Measurements from ENCODE around the gene SLC9A3.

SLC9A3 gene

DNA sequence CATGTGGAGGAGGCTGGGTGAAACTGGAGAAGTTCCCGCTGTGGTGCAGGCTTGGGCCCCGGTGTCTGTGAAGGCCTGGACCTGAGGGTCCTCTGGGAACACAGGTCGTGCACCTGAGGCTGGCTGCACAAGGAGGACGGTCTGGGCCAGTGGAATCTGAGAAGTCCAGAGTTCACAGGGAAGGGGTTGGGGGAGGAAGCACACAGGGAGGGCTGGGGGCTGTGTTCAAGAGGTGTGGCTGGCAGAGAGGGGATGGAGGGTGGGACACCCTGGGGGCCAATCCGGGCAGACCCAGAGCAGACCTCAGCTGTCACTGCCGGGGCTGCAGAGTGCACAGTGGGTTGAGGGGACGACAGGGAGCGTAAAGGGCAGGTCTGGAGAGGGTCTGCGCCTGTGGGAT lies 2.6 kb downstream of the SLC9A3 start:
- no peak overlapping the region for H3K4me3 ChIP-seq (ENCODE audit: low read depth, low read length)
- in situ Hi-C loops (cut with HindIII; ENCODE audit: low sequenced_read_pairs), result loop anchor here (25.0 kb wide), 1 partner anchor 91 kb away; the partner anchor contains the start of gene CEP72
- DNase-seq (ENCODE audit: low read depth), result no peak
- TF ChIP-seq, protein P1, sequence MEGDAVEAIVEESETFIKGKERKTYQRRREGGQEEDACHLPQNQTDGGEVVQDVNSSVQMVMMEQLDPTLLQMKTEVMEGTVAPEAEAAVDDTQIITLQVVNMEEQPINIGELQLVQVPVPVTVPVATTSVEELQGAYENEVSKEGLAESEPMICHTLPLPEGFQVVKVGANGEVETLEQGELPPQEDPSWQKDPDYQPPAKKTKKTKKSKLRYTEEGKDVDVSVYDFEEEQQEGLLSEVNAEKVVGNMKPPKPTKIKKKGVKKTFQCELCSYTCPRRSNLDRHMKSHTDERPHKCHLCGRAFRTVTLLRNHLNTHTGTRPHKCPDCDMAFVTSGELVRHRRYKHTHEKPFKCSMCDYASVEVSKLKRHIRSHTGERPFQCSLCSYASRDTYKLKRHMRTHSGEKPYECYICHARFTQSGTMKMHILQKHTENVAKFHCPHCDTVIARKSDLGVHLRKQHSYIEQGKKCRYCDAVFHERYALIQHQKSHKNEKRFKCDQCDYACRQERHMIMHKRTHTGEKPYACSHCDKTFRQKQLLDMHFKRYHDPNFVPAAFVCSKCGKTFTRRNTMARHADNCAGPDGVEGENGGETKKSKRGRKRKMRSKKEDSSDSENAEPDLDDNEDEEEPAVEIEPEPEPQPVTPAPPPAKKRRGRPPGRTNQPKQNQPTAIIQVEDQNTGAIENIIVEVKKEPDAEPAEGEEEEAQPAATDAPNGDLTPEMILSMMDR (IDR thresholded peaks at IDR 0.05; ENCODE audit: low read depth, low read length, missing control alignments), result no peak

DNA sequence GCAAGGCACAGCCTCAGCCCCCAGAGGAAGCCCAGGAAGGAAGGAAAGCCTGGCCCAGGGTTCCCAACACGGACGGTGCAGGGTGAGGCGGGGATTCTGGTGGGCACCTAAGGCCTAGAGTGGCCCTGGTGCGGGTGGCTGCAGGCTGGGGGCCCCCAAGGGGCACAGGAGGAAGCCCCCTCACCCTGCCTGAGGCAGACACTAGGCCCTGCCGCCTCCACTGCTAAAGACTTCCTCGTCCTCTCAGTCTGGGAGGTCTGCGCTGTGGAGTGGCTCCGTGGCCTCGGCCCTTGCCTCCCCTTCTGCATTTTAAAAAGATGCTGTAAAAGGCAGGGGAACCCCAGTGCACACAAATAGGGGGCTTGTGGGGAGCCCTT lies 3.4 kb downstream of the SLC9A3 start:
- H3K4me3 ChIP-seq (ENCODE audit: low read depth, low read length), result no peak overlapping the region
- in situ Hi-C loops (cut with HindIII; ENCODE audit: low sequenced_read_pairs), result loop anchor here (25.0 kb wide), 1 partner anchor 91 kb away; the partner anchor contains the start of gene CEP72
- DNase-seq (ENCODE audit: low read depth), result no peak
- TF ChIP-seq, protein P1 (IDR thresholded peaks at IDR 0.05; ENCODE audit: low read depth, low read length, missing control alignments), result no peak

DNA sequence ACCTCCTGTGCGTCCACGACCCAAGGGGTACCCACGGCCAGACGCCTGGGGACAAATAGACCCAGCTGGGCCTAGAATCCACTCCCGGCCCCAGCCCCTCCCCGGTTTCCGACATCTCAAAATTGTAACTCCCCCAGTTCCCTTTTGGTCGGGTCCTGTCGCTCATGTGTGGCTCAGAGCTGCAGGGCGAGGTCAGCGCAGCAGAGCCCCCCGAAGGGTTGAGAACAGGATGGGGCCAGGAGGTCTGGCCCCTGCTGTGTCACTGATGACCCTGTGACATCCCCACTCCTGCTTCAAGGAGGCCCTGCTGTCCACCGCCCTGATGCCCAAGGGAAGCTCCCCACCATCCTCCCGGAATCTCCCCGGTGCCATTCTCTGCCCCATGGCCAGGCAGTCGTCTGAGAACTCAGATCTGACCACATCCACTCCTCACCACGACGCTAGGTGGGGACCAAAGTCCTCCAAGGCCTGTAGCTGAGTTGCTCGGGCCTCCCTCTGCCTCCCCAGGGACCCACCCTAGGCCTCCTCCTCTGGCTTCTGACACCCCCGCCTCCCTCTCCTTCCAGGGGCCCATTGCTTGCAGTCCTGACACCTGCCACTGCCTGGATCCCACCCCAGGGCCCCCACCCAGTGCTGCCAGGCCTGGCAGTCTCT lies 3.9 kb downstream of the SLC9A3 start:
- TF ChIP-seq, protein P1 (IDR thresholded peaks at IDR 0.05; ENCODE audit: low read depth, low read length, missing control alignments), result no peak
- in situ Hi-C loops (cut with HindIII; ENCODE audit: low sequenced_read_pairs), result loop anchor here (25.0 kb wide), 1 partner anchor 92 kb away; the partner anchor contains the start of gene CEP72
- DNase-seq (ENCODE audit: low read depth), result no peak
- no peak overlapping the region for H3K4me3 ChIP-seq (ENCODE audit: low read depth, low read length)

DNA sequence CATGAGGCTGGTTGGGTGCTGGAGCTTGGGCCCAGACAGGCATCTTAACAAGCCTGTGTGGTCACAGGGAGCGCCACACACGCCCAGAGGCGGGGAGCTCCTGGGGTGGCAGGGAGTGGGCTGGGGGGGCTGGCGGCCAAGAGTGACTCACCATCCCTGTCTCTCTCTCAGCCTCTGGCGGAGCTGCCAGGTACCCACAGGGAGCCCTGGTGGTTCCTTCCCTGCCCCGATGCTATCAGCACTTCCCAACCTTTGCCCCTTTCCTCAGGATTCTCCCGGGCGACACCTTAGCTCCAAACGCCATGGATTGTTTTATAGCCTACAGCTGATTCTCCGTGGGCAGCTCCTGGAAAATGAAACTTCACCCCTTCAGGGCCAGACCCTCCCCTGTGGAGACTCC lies 5.5 kb downstream of the SLC9A3 start:
- no peak for DNase-seq (ENCODE audit: low read depth)
- in situ Hi-C loops (cut with HindIII; ENCODE audit: low sequenced_read_pairs), result loop anchor here (25.0 kb wide), 1 partner anchor 94 kb away; the partner anchor contains the start of gene CEP72
- no peak overlapping the region for H3K4me3 ChIP-seq (ENCODE audit: low read depth, low read length)
- TF ChIP-seq, protein P1 (IDR thresholded peaks at IDR 0.05; ENCODE audit: low read depth, low read length, missing control alignments), result no peak

DNA sequence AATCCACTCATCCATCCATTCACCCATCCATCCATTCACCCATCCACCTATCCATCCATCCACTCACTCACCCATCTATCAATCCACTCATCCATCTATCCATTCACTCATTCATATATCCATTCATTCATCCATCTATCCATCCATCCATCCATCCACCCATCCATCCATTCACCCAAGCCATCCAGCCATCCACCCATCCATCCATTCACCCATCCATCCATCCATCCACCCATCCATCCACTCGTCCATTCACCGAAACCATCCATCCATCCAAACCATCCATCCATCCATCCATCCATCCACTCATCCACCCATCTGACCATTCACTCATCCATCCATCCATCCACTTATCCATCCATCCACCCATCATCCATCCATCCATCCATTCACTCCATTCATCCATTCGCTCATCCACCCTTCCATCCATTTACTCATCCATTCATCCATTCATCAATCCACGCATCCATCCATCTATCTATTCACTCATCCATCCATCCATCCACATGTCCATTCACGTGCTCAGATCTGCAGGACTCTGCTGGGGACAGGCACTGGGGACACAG lies 6.6 kb downstream of the SLC9A3 start:
- TF ChIP-seq, protein P1 (IDR thresholded peaks at IDR 0.05; ENCODE audit: low read depth, low read length, missing control alignments), result no peak
- H3K4me3 ChIP-seq (ENCODE audit: low read depth, low read length), result no peak overlapping the region
- no peak for DNase-seq (ENCODE audit: low read depth)
- in situ Hi-C loops (cut with HindIII; ENCODE audit: low sequenced_read_pairs), result loop anchor here (25.0 kb wide), 1 partner anchor 95 kb away; the partner anchor contains the start of gene CEP72

- in situ Hi-C loops (cut with HindIII; ENCODE audit: low sequenced_read_pairs), result loop anchor here (25.0 kb wide), 1 partner anchor 95 kb away; the partner anchor contains the start of gene CEP72
- no peak overlapping the region for H3K4me3 ChIP-seq (ENCODE audit: low read depth, low read length)
- TF ChIP-seq, protein P1 (IDR thresholded peaks at IDR 0.05; ENCODE audit: low read depth, low read length, missing control alignments), result no peak
- no peak for DNase-seq (ENCODE audit: low read depth)
Measured at GRCh38 chr5:516980-517379, 7.3 kb downstream of the SLC9A3 start.

Measured in astrocyte of the cerebellum (primary cell).